ENCODE measurements around the gene HSPG2. TPM values are rescaled to one million over a fixed set of nuclear protein-coding genes. Genes with fewer than 3 reads are reported as not detected.

HSPG2 gene
- total RNA-seq, 1 donor from 2014 or later, result 221 TPM

DNA sequence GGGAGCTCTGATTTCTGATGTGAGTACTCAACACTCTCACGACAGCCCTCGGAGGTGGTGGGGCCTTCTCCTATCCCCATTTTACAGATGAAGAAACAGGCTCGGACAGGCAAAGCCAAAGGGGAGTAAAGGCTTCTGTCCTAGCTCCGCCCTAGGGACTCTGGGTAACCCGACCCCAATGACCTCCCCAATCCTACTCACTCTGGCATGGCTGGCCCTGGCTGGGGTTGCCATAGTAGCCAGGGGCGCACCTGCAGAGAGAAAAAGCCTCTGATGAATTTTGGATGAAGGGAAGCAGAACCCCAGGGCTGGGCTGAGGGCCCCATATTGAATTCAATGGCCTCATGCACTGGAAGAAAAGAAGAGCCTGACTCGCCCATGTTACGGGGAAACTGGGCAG is 63.9 kb downstream of the HSPG2 start:
- TF ChIP-seq, protein P1, sequence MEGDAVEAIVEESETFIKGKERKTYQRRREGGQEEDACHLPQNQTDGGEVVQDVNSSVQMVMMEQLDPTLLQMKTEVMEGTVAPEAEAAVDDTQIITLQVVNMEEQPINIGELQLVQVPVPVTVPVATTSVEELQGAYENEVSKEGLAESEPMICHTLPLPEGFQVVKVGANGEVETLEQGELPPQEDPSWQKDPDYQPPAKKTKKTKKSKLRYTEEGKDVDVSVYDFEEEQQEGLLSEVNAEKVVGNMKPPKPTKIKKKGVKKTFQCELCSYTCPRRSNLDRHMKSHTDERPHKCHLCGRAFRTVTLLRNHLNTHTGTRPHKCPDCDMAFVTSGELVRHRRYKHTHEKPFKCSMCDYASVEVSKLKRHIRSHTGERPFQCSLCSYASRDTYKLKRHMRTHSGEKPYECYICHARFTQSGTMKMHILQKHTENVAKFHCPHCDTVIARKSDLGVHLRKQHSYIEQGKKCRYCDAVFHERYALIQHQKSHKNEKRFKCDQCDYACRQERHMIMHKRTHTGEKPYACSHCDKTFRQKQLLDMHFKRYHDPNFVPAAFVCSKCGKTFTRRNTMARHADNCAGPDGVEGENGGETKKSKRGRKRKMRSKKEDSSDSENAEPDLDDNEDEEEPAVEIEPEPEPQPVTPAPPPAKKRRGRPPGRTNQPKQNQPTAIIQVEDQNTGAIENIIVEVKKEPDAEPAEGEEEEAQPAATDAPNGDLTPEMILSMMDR (IDR thresholded peaks at IDR 0.05; ENCODE audit: unreplicated experiment), result no peak
- DNase-seq (ENCODE audit: low spot score in 2 of 2, unreplicated experiment in 2 of 2), result no peak
- Mint-ChIP-seq H3K36me3 (peaks cover 27% of the 10 kb centered on the region), H3K9me3 (no peaks in the 10 kb centered on the region), H3K4me1 (no peaks in the 10 kb centered on the region), H3K4me3 (no peak overlapping the region), H3K27me3 (ENCODE audit: low read depth) (no peaks in the 10 kb centered on the region), H3K27ac (no peak overlapping the region)

DNA sequence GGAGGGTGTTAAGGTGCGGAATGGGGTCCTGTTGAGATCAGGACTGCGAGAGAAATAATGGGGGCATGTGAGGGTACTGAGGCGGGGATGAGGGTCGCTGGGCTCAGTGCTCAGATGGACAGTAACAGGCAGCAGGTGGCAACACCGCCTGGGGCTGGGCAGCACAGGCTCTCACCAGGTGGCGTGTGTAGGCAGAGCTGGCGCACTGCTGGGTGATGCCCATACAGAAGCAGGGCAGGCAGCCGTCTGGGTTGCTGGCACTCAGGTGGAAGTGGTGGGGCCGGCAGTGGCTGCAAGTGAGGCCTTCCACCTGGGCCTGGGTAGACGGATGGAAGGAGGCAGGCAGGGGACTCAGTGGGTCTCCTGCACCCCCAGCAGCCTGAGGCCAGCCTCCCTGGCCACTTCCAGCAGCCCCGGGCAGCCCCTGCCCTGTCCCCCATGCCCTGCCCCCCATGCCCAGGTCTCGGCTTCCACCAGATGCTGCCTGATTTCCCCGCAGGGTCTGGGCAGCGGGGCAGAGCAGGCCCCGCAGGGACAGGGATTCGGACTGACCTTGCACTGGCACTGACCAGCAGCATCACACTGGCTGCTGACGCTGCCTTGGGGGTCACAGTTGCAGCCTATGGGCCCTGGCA is 64.5 kb downstream of the HSPG2 start:
- no peaks in the 10 kb centered on the region for H3K4me1 Mint-ChIP-seq
- no peaks in the 10 kb centered on the region for H3K27me3 Mint-ChIP-seq (ENCODE audit: low read depth)
- H3K27ac Mint-ChIP-seq, result no peak overlapping the region
- no peak overlapping the region for H3K4me3 Mint-ChIP-seq
- DNase-seq (ENCODE audit: low spot score in 2 of 2, unreplicated experiment in 2 of 2), result no peak
- no peaks in the 10 kb centered on the region for H3K9me3 Mint-ChIP-seq
- TF ChIP-seq, protein P1 (IDR thresholded peaks at IDR 0.05; ENCODE audit: unreplicated experiment), result no peak
- H3K36me3 Mint-ChIP-seq, result peaks cover 21% of the 10 kb centered on the region

DNA sequence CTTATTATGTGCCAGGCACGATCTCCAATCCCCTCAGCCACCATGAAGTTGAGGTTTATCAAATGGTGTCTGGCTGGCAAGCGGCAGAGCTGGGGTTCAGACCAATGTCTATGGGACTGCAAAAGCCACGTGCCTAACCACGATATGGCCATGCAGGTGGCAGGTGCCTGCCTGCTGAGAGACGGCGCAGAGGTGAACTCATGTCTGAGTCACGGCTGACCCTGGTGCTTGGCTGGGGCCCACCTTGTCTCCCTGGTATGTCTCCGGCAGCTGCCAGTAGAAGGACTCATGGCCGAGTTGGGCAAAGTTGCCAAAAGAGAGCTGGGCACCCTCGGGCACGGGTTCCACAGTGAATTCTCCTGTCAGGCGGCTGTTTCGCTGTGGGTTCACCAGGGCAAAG is 65.2 kb downstream of the HSPG2 start:
- Mint-ChIP-seq H3K4me1 (no peaks in the 10 kb centered on the region), H3K4me3 (no peak overlapping the region)

DNA sequence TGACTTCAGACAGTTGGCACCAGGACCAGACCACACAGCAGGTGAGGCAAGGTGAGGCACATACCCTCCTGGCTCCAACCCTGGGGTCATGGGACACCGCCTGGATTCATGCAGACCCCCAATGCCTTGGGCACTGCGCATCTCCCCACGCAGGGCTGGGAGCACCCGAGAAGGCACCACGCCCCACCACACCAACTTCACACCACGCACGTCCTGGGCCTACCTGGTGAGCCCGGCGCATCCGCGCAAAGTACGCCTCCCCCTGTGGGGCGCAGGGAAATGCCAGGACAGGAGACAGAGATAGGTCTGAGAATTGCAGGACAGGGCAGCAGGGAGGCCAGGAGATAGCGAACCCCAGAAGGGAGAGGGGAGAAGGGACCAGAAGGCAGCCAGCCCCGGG is 66.5 kb downstream of the HSPG2 start:
- peaks cover 19% of the 10 kb centered on the region for H3K36me3 Mint-ChIP-seq
- H3K27ac Mint-ChIP-seq, result no peak overlapping the region
- peaks cover 4% of the 10 kb centered on the region for H3K4me1 Mint-ChIP-seq

More for the DNA sequence above, 65.2 kb downstream of the HSPG2 start:
- peaks cover 21% of the 10 kb centered on the region for H3K36me3 Mint-ChIP-seq
- no peak for DNase-seq (ENCODE audit: low spot score in 2 of 2, unreplicated experiment in 2 of 2)
- H3K27ac Mint-ChIP-seq, result no peak overlapping the region
- H3K9me3 Mint-ChIP-seq, result no peaks in the 10 kb centered on the region
- H3K27me3 Mint-ChIP-seq (ENCODE audit: low read depth), result no peaks in the 10 kb centered on the region
- TF ChIP-seq, protein P1 (IDR thresholded peaks at IDR 0.05; ENCODE audit: unreplicated experiment), result no peak

DNA sequence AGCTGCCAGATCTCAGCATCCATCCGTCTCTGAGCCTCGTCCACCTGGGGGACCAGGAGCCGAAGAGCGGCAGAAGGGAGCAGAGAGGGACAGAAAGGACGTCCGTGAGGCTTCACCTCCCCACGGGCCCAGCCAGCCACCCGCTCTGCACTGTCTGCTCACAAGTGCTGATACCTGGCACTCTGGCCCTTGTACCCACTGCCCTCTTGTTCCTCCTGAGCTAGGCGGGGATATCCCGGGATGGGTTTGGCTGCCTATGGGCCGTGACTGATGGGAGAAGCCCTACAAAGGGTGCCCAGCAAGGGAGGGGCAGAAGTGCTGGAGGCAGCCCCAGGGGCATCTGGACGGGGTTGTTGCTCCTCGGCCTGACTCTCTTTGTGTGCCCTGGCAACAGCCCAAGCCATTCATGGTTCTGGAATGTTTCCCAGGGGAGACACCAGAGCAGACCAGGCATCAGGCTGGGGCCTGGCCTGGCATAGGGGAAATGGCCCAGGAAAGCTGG is 67.4 kb downstream of the HSPG2 start:
- no peak overlapping the region for H3K4me3 Mint-ChIP-seq
- no peaks in the 10 kb centered on the region for H3K9me3 Mint-ChIP-seq
- peaks cover 4% of the 10 kb centered on the region for H3K4me1 Mint-ChIP-seq
- DNase-seq (ENCODE audit: low spot score in 2 of 2, unreplicated experiment in 2 of 2), result no peak
- H3K27me3 Mint-ChIP-seq (ENCODE audit: low read depth), result no peaks in the 10 kb centered on the region
- H3K27ac Mint-ChIP-seq, result no peak overlapping the region
- TF ChIP-seq, protein P1 (IDR thresholded peaks at IDR 0.05; ENCODE audit: unreplicated experiment), result no peak
- H3K36me3 Mint-ChIP-seq, result peaks cover 19% of the 10 kb centered on the region

More for the DNA sequence above, 66.5 kb downstream of the HSPG2 start:
- H3K27me3 Mint-ChIP-seq (ENCODE audit: low read depth), result no peaks in the 10 kb centered on the region
- TF ChIP-seq, protein P1 (IDR thresholded peaks at IDR 0.05; ENCODE audit: unreplicated experiment), result no peak
- H3K9me3 Mint-ChIP-seq, result no peaks in the 10 kb centered on the region
- no peak for DNase-seq (ENCODE audit: low spot score in 2 of 2, unreplicated experiment in 2 of 2)
- no peak overlapping the region for H3K4me3 Mint-ChIP-seq

Measured in mesothelial cell of epicardium (in vitro differentiated cells).